AG09319 (cell line): ENCODE data around the gene COL4A2.
A peak's percentile ranks its signal among the peaks of the same experiment; 100 is the strongest.

ENCODE experiments used
- DNase-seq: peaks from one replicate; pipeline ENCODE4 v3.0.0-alpha.2; 2010; ENCODE audit warnings: low read depth; ENCODE audit errors: extremely low read depth
- CTCF ChIP-seq: IDR thresholded peaks from 2 replicates; pipeline ENCODE4 v1.5.1; 2011; ENCODE audit warnings: low read depth, mild to moderate bottlenecking, inconsistent platforms, low read length, moderate library complexity

The COL4A2 gene

GRCh38 chr13:110498327-110498726 is 191.2 kb downstream of the COL4A2 start:
- TF ChIP-seq CTCF, result no peak
- DNase-seq, result no peak

- no peak for TF ChIP-seq CTCF
- DNase-seq, result no peak
These were observed 191.7 kb downstream of the COL4A2 start for GRCh38 chr13:110498765-110499164.

- no peak for TF ChIP-seq CTCF
- peak; percentile 65 for DNase-seq
These were observed 192.7 kb downstream of the COL4A2 start for GRCh38 chr13:110499621-110500281.

- DNase-seq, result no peak
- TF ChIP-seq CTCF, result no peak
These were observed 193.3 kb downstream of the COL4A2 start for GRCh38 chr13:110500341-110500740.

GRCh38 chr13:110501188-110501587 is 194.1 kb downstream of the COL4A2 start:
- DNase-seq, result no peak
- TF ChIP-seq CTCF, result no peak

- no peak for TF ChIP-seq CTCF
- DNase-seq, result no peak
These were observed 196.2 kb downstream of the COL4A2 start for GRCh38 chr13:110503037-110503901.

- no peak for DNase-seq
- no peak for TF ChIP-seq CTCF
These were observed 197.0 kb downstream of the COL4A2 start for GRCh38 chr13:110503979-110504499.
